PC-3 (cell line): ENCODE data around the gene LONP1. TPM values are rescaled to one million over a fixed set of nuclear protein-coding genes. Genes with fewer than 3 reads are reported as not detected.

Experiments used
- ATAC-seq: fragments of 200-7000 bp; cut with Tn5 transposase; 2 replicates; pipeline ENCODE4 v1.9.1; 2020; ENCODE audit warnings: mild to moderate bottlenecking, moderate library complexity
- BruUV-seq: library from RNA; stranded (reverse); fragments of 400-500 nt; replicated peaks from 2 replicates; lab custom pipeline; 2021; lab: Mats Ljungman, UMichigan
- CTCF ChIA-PET: fragments of 300-600 bp; sonication (Branson Sonifier 250); formaldehyde crosslinking; loops from one replicate; lab custom pipeline; 2022; ENCODE audit warnings: antibody characterized with exemption; lab: Charles Lee
- POLR2A ChIA-PET: fragments of 300-600 bp; sonication (Branson Sonifier 250); formaldehyde crosslinking; loops from one replicate; lab custom pipeline; 2022; ENCODE audit warnings: antibody characterized with exemption; ENCODE audit not compliant: unreplicated experiment; lab: Charles Lee
- DNase-seq: peaks from one replicate; pipeline ENCODE4 v3.0.0-alpha.2; 2015
- H2AFZ ChIP-seq: fragments of 300-600 bp; sonication (generic); 2 replicates; pipeline ENCODE4 v1.6.0; 2016; ENCODE audit warnings: antibody characterized with exemption, low read length
- H3F3A ChIP-seq: fragments of 300-600 bp; sonication (generic); one replicate; pipeline ENCODE4 v1.6.0; 2017; ENCODE audit warnings: antibody characterized with exemption, low read length, control low read depth, mild to moderate bottlenecking; ENCODE audit not compliant: unreplicated experiment
- H3K27ac ChIP-seq: fragments of 300-600 bp; sonication (generic); 2 replicates; pipeline ENCODE4 v1.5.1; 2016; ENCODE audit warnings: mild to moderate bottlenecking, low read length
- H3K27me3 ChIP-seq: fragments of 300-600 bp; sonication (generic); 2 replicates; pipeline ENCODE4 v1.6.1; 2016; ENCODE audit warnings: low read length, mixed read lengths
- H3K36me3 ChIP-seq: fragments of 300-600 bp; sonication (generic); 2 replicates; pipeline ENCODE4 v1.6.1; 2016; ENCODE audit warnings: low read depth, mixed run types, low read length, mixed read lengths
- H3K4me1 ChIP-seq: fragments of 300-600 bp; sonication (generic); 2 replicates; pipeline ENCODE4 v1.5.1; 2016; ENCODE audit warnings: low read length; ENCODE audit not compliant: insufficient read depth
- H3K4me2 ChIP-seq: fragments of 300-600 bp; sonication (generic); 2 replicates; pipeline ENCODE4 v1.6.0; 2016; ENCODE audit warnings: low read length
- H3K4me3 ChIP-seq: fragments of 300-600 bp; sonication (generic); 2 replicates; pipeline ENCODE4 v1.5.1; 2016; ENCODE audit warnings: mild to moderate bottlenecking, low read length, mixed read lengths
- H3K79me2 ChIP-seq: fragments of 300-600 bp; sonication (generic); 2 replicates; pipeline ENCODE4 v1.6.1; 2017; ENCODE audit warnings: low read length, mixed read lengths
- H3K9ac ChIP-seq: fragments of 300-600 bp; sonication (generic); 2 replicates; pipeline ENCODE4 v1.6.0; 2016; ENCODE audit warnings: mild to moderate bottlenecking, low read length
- H3K9me2 ChIP-seq: fragments of 300-600 bp; sonication (generic); replicated peaks from 2 replicates; pipeline ENCODE4 v1.6.1; 2016; ENCODE audit warnings: mixed run types, low read length, mixed read lengths
- H3K9me3 ChIP-seq: fragments of 300-600 bp; sonication (generic); 2 replicates; pipeline ENCODE4 v1.6.1; 2016; ENCODE audit warnings: low read length, mixed read lengths
- H4K20me1 ChIP-seq: fragments of 300-600 bp; sonication (generic); 2 replicates; pipeline ENCODE4 v1.6.1; 2016; ENCODE audit warnings: low read length, mixed read lengths
- EZH2 ChIP-seq: fragments of 300-600 bp; sonication (generic); IDR thresholded peaks from one replicate; pipeline ENCODE4 v1.6.1; 2017; ENCODE audit warnings: antibody characterized with exemption, mild to moderate bottlenecking, low read length; ENCODE audit not compliant: unreplicated experiment
- EZH2phosphoT487 ChIP-seq: fragments of 300-600 bp; sonication (generic); IDR thresholded peaks from 2 replicates; pipeline ENCODE4 v1.6.1; 2018; ENCODE audit warnings: mild to moderate bottlenecking, antibody characterized with exemption, low read length, borderline replicate concordance
- intact Hi-C: fragments of 100-400 bp; cut with micrococcal nuclease; formaldehyde crosslinking; loops from 2 replicates; pipeline ENCODE4 v1.9.0; 2023
- total RNA-seq: library from RNA; depleted of rRNA; stranded (reverse); fragments of >200 nt; gene quantifications from 2 replicates; pipeline ENCODE4 v1.2.3, GENCODE V29; 2014
- TF ChIP-seq, protein P1 (sequence below): fragments of 300-600 bp; sonication (generic); conservative IDR thresholded peaks from 2 replicates; pipeline ENCODE4 v1.5.1; 2017; ENCODE audit warnings: antibody characterized with exemption, low read depth, mild to moderate bottlenecking, low read length

The LONP1 gene
- total RNA-seq, 1 experiment from 2014 or later = 217 TPM

DNA sequence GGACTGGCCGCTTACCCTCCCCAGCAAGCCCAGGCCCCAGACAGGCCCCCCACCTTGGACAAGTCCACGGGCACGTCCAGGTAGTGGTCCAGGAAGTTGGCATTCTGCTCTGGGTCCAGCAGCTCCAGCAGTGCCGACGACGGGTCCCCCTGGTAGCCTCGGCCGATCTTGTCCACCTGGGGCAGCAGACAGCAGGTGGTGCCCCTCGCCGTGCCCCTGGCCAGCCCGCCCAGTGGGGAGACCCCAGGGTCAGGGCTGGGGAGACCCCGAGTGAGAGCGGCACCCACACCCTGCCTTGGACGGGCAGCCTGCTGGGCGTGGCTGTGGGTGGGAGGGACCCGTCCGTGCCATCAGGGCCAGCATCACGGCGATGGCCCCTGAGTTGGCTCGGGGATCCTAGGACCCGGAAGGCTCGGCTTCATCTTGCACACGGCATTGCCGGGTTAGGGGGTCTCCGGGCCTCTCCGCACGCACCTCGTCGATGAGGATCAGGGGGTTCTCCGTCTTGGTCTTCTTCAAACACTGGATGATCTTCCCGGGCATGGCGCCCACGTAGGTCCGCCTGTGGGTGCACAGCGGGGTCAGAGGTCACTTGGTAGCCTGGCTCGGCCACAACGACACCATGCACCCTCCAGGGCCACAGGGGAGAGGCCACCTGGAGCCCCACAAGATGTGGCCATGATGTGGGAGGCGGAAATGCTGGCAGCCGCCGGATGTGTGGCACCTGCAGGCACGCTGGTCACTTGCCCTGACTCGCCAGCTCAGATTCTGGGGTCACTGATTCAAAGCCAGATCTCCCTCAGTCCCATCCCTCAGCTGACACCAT lies 23.5 kb downstream of the LONP1 start:
- Histone ChIP-seq H3K4me1 (peaks cover 7% of the 10 kb centered on the region), H2AFZ (no peak overlapping the region), H3K4me2 (no peak overlapping the region), H3F3A (peaks cover 14% of the 10 kb centered on the region), H3K36me3 (peaks cover 69% of the 10 kb centered on the region), H3K27ac (no peak overlapping the region), H3K9me3 (no peaks in the 10 kb centered on the region), H3K4me3 (no peak overlapping the region), H3K27me3 (no peaks in the 10 kb centered on the region), H4K20me1 (peaks cover 48% of the 10 kb centered on the region), H3K79me2 (peaks cover 39% of the 10 kb centered on the region), H3K9me2 (no peaks in the 10 kb centered on the region), H3K9ac (no peak overlapping the region)
- TF ChIP-seq, protein P1, sequence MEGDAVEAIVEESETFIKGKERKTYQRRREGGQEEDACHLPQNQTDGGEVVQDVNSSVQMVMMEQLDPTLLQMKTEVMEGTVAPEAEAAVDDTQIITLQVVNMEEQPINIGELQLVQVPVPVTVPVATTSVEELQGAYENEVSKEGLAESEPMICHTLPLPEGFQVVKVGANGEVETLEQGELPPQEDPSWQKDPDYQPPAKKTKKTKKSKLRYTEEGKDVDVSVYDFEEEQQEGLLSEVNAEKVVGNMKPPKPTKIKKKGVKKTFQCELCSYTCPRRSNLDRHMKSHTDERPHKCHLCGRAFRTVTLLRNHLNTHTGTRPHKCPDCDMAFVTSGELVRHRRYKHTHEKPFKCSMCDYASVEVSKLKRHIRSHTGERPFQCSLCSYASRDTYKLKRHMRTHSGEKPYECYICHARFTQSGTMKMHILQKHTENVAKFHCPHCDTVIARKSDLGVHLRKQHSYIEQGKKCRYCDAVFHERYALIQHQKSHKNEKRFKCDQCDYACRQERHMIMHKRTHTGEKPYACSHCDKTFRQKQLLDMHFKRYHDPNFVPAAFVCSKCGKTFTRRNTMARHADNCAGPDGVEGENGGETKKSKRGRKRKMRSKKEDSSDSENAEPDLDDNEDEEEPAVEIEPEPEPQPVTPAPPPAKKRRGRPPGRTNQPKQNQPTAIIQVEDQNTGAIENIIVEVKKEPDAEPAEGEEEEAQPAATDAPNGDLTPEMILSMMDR = no peak
- TF ChIP-seq EZH2 = no peak
- no peak for TF ChIP-seq EZH2phosphoT487
- CTCF ChIA-PET = no interaction called here
- BruUV-seq = no TSS peak
- ATAC-seq (no peak), DNase-seq (no peak)
- intact Hi-C loops = no loop called here
- POLR2A ChIA-PET = interaction anchor here (0.8 kb wide), 1 partner anchor 1441 kb away, joined by 4 read pairs; no protein-coding TSS in a partner anchor

DNA sequence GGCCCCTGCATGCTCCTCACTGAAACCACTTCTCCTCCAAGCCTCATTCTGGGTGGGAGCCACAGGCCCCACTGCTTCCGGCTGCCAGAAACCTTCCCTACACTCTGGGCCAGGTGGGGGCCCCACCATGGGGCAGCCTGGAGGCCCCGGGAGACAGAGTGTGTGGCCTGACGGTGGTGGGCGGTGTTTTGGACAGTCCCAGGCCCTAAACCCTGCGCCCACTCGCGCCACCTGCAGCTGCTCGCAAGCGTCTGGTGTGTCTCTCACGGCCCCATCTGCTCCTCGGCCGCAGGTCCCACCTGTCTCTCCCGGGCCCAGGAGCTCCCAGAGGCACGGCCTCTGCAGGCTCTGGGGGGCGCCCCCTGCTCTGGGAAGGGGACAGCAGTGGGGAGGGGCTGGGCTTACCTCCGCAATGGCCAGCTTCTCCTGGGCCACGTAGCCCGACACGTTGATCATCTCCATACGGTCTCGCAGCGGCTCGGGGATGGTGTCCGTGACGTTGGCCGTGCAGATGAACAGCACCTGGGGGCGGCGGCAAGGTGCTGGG lies 24.2 kb downstream of the LONP1 start:
- intact Hi-C loops = no loop called here
- DNase-seq = no peak
- no peak for ATAC-seq
- H3K4me2 ChIP-seq = no peak overlapping the region
- peaks cover 69% of the 10 kb centered on the region for H3K36me3 ChIP-seq
- H3K4me1 ChIP-seq = peaks cover 7% of the 10 kb centered on the region
- H2AFZ ChIP-seq = no peak overlapping the region
- no peak overlapping the region for H3K27ac ChIP-seq
- peaks cover 14% of the 10 kb centered on the region for H3F3A ChIP-seq
- H3K9me3 ChIP-seq = no peaks in the 10 kb centered on the region
- H3K79me2 ChIP-seq = peaks cover 46% of the 10 kb centered on the region
- BruUV-seq = no TSS peak
- no peak overlapping the region for H3K4me3 ChIP-seq
- peaks cover 55% of the 10 kb centered on the region for H4K20me1 ChIP-seq
- no peak for TF ChIP-seq EZH2
- no peak for TF ChIP-seq EZH2phosphoT487
- TF ChIP-seq, protein P1 = no peak
- ChIA-PET POLR2A (interaction anchor here (0.8 kb wide), 1 partner anchor 1442 kb away, joined by 4 read pairs; no protein-coding TSS in a partner anchor), CTCF (no interaction called here)
- no peak overlapping the region for H3K9ac ChIP-seq
- H3K27me3 ChIP-seq = no peaks in the 10 kb centered on the region
- no peaks in the 10 kb centered on the region for H3K9me2 ChIP-seq
